Keratinocyte (primary cell): ENCODE measurements around the gene RCVRN. TPM values are rescaled to one million over a fixed set of nuclear protein-coding genes. Genes with fewer than 3 reads are reported as not detected.

Experiments used
- DNase-seq: peaks from one replicate; pipeline ENCODE4 v3.0.0-alpha.2; 2011; ENCODE audit warnings: low read depth, missing footprints, low spot score
- FAIRE-seq: peaks from 2 replicates; lab custom pipeline; 2011; peaks lifted over from hg19 to GRCh38; lab: Jason Lieb, UNC
- H2AFZ ChIP-seq: 2 replicates; pipeline ENCODE4 v1.6.0; 2012; ENCODE audit warnings: low read length, control low read depth, inconsistent platforms; ENCODE audit not compliant: control insufficient read depth
- H3K27ac ChIP-seq: 2 replicates; pipeline ENCODE4 v1.5.1; 2011; ENCODE audit warnings: low read length; ENCODE audit not compliant: control insufficient read depth, insufficient read depth
- H3K27me3 ChIP-seq: 3 replicates; pipeline ENCODE4 v1.6.0; 2011; ENCODE audit warnings: low read length; ENCODE audit not compliant: control insufficient read depth, insufficient read depth; ENCODE audit errors: extremely low read depth
- H3K36me3 ChIP-seq, 2 experiments: 2 replicates in 1 of 2; 3 replicates in 1 of 2; pipeline ENCODE4 v1.5.1; 2011; ENCODE audit warnings: low read length in 2 of 2, mild to moderate bottlenecking in 1 of 2; ENCODE audit not compliant: control insufficient read depth in 2 of 2, insufficient read depth in 2 of 2; ENCODE audit errors: extremely low read depth in 1 of 2
- H3K4me1 ChIP-seq: 3 replicates; pipeline ENCODE4 v1.5.1; 2011; ENCODE audit warnings: low read length; ENCODE audit not compliant: control insufficient read depth, insufficient read depth; ENCODE audit errors: extremely low read depth
- H3K4me2 ChIP-seq: 3 replicates; pipeline ENCODE4 v1.6.0; 2011; ENCODE audit warnings: low read depth, low read length; ENCODE audit not compliant: control insufficient read depth, insufficient read depth; ENCODE audit errors: extremely low read depth
- H3K4me3 ChIP-seq, 3 experiments: fragments of 200-600 bp in 1 of 3; sonication (generic) in 1 of 3; 2 replicates in 2 of 3; 3 replicates in 1 of 3; pipeline ENCODE4 v1.5.1; 2011 to 2016; ENCODE audit warnings: low read length in 3 of 3, mild to moderate bottlenecking in 3 of 3, control low read depth in 2 of 3, inconsistent platforms in 1 of 3, low read depth in 1 of 3, mixed read lengths in 1 of 3, mixed run types in 1 of 3, moderate library complexity in 1 of 3; ENCODE audit not compliant: control insufficient read depth in 2 of 3, insufficient read depth in 2 of 3; ENCODE audit errors: extremely low read depth in 1 of 3
- H3K79me2 ChIP-seq: 2 replicates; pipeline ENCODE4 v1.6.0; 2012; ENCODE audit warnings: low read length; ENCODE audit not compliant: control insufficient read depth, insufficient read depth
- H3K9ac ChIP-seq: 3 replicates; pipeline ENCODE4 v1.6.0; 2011; ENCODE audit warnings: low read length; ENCODE audit not compliant: control insufficient read depth, insufficient read depth; ENCODE audit errors: extremely low read depth
- H3K9me1 ChIP-seq: 3 replicates; pipeline ENCODE4 v1.6.0; 2011; ENCODE audit warnings: low read length; ENCODE audit not compliant: control insufficient read depth, insufficient read depth; ENCODE audit errors: extremely low read depth
- H3K9me3 ChIP-seq: 2 replicates; pipeline ENCODE4 v1.5.1; 2012; ENCODE audit warnings: low read depth, low read length; ENCODE audit not compliant: control insufficient read depth
- H4K20me1 ChIP-seq: 3 replicates; pipeline ENCODE4 v1.6.0; 2011; ENCODE audit warnings: low read length; ENCODE audit not compliant: control insufficient read depth, insufficient read depth; ENCODE audit errors: extremely low read depth
- EZH2 ChIP-seq: IDR thresholded peaks from one replicate; pipeline ENCODE4 v1.6.1; 2012; ENCODE audit warnings: inconsistent platforms, mild to moderate bottlenecking, low read length, moderate library complexity
- dilution Hi-C: fragments of 300-500 bp; cut with MboI; formaldehyde crosslinking; loops from one replicate; pipeline ENCODE4 v1.7.0; 2020; ENCODE audit warnings: low sequenced_read_pairs; ENCODE audit not compliant: extremely low pct_ligation_motif_present
- polyA plus RNA-seq, 5 experiments: library from polyadenylated mRNA; depleted of rRNA in 3 of 5; stranded (reverse) in 3 of 5; stranded (forward) in 1 of 5; unstranded in 1 of 5; fragments of >200 nt; gene quantifications; 1 replicate in 1 of 5; 2 replicates in 3 of 5; 3 replicates in 1 of 5; pipeline versions ENCODE4 v1.2.1 to v1.2.3, GENCODE V29; 2011 to 2012; ENCODE audit warnings: missing spikeins in 2 of 5, low read depth in 1 of 5, low replicate concordance in 1 of 5
- TF ChIP-seq, protein P1 (sequence below), 3 experiments: IDR thresholded peaks in 1 of 3; conservative IDR thresholded peaks in 1 of 3; optimal IDR thresholded peaks in 1 of 3; 2 replicates in 2 of 3; 3 replicates in 1 of 3; pipeline versions ENCODE3 to v1.5.1; 2011; ENCODE audit warnings: low read length in 3 of 3, mild to moderate bottlenecking in 3 of 3, moderate library complexity in 2 of 3, control low read depth in 1 of 3, inconsistent platforms in 1 of 3; ENCODE audit not compliant: insufficient read depth in 2 of 3; ENCODE audit errors: extremely low read depth in 1 of 3

RCVRN gene
- polyA plus RNA-seq, 1 donor (not counting 4 experiments of a cell fraction or from before 2014, with no cell fraction given), result not detected

DNA sequence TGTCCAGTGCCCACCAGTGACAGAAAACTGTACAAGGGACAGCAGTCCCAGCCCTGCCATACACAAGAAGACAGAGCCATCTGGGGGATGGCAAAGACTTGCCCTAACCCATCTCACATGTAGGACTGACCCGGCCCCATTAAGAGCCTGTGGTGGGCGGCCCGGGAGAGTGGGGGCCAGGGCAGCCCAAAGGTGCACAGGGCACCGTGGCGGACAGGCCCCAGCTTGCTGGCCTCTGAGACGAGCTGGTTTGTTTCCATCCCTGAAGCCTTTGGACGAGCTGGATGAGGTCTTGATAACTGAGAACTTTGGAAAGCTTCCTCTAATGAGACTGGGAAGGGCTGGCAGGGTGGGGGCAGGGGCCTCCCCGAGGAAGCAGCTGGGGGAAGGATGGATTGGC lies 11.0 kb upstream of the RCVRN start:
- no peak overlapping the region for H3K27ac ChIP-seq
- DNase-seq (no peak), FAIRE-seq (no peak)
- no peak overlapping the region for H3K9ac ChIP-seq
- no peaks in the 10 kb centered on the region for H3K36me3 ChIP-seq
- no peak for TF ChIP-seq EZH2
- TF ChIP-seq, protein P1, sequence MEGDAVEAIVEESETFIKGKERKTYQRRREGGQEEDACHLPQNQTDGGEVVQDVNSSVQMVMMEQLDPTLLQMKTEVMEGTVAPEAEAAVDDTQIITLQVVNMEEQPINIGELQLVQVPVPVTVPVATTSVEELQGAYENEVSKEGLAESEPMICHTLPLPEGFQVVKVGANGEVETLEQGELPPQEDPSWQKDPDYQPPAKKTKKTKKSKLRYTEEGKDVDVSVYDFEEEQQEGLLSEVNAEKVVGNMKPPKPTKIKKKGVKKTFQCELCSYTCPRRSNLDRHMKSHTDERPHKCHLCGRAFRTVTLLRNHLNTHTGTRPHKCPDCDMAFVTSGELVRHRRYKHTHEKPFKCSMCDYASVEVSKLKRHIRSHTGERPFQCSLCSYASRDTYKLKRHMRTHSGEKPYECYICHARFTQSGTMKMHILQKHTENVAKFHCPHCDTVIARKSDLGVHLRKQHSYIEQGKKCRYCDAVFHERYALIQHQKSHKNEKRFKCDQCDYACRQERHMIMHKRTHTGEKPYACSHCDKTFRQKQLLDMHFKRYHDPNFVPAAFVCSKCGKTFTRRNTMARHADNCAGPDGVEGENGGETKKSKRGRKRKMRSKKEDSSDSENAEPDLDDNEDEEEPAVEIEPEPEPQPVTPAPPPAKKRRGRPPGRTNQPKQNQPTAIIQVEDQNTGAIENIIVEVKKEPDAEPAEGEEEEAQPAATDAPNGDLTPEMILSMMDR (optimal IDR thresholded peaks at IDR 0.05 in 1 of 3, IDR thresholded peaks at IDR 0.05 in 1 of 3, conservative IDR thresholded peaks at IDR 0.05 in 1 of 3; ENCODE audit: extremely low read depth in 1 of 3, insufficient read depth in 2 of 3, low read length in 3 of 3), result no peak
- H3K4me3 ChIP-seq, result no peak overlapping the region
- H3K27me3 ChIP-seq, result no peaks in the 10 kb centered on the region
- H2AFZ ChIP-seq, result no peak overlapping the region
- H3K4me1 ChIP-seq, result no peaks in the 10 kb centered on the region
- no peaks in the 10 kb centered on the region for H3K9me1 ChIP-seq
- no peaks in the 10 kb centered on the region for H3K79me2 ChIP-seq
- no peak overlapping the region for H3K4me2 ChIP-seq
- no peaks in the 10 kb centered on the region for H4K20me1 ChIP-seq
- dilution Hi-C loops, result no loop called here
- peaks cover 2% of the 10 kb centered on the region for H3K9me3 ChIP-seq

DNA sequence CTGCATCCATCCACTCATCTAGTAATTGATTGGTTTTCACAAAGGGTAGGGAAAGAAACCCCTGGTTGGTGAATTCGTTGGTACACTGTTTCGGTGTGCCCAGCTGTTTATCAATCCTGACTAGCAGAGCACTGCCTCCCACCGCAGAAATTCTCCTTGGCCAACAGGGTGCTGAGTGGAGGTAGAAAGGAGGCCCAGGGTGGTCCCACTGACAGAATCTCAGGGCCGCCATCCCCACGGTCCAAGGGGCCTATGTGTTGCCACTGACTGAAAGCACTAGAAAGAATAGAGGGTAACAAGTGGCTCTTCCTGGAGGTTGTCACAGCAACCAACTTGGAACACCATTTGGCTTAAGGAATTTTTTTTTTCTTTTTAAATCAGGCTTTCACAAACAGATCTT lies 8.4 kb upstream of the RCVRN start:
- Histone ChIP-seq H3K4me2 (no peak overlapping the region), H3K9ac (no peak overlapping the region), H2AFZ (no peak overlapping the region), H4K20me1 (no peaks in the 10 kb centered on the region), H3K9me1 (no peaks in the 10 kb centered on the region), H3K4me3 (no peak overlapping the region), H3K36me3 (no peaks in the 10 kb centered on the region), H3K4me1 (no peaks in the 10 kb centered on the region), H3K9me3 (peaks cover 2% of the 10 kb centered on the region), H3K27ac (no peak overlapping the region), H3K27me3 (no peaks in the 10 kb centered on the region), H3K79me2 (no peaks in the 10 kb centered on the region)
- FAIRE-seq (no peak), DNase-seq (no peak)
- dilution Hi-C loops, result no loop called here
- no peak for TF ChIP-seq EZH2
- TF ChIP-seq, protein P1 (optimal IDR thresholded peaks at IDR 0.05 in 1 of 3, IDR thresholded peaks at IDR 0.05 in 1 of 3, conservative IDR thresholded peaks at IDR 0.05 in 1 of 3; ENCODE audit: extremely low read depth in 1 of 3, insufficient read depth in 2 of 3, low read length in 3 of 3), result no peak
